ENCODE data around the gene MED12L.

DNA sequence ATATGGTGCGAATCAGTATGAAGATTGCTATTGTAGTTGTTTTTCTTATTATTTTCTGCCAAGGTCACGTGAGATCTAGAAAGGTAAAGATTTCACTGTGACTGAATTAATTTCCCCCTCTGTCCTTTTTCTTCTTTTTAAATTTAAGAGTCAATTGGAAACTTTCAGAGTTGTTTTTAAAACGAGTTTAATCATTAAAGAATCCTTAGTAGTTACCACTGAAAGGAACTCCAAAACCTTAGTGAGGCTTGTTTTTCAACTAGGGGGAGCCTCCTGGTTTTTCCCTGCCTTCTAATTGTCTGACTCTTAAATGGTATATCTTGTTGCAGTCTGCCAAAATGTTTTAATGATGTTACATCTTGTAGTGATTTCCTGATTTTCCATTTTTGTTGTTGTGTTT is 281.5 kb downstream of the MED12L start:
- TF ChIP-seq, protein P1, sequence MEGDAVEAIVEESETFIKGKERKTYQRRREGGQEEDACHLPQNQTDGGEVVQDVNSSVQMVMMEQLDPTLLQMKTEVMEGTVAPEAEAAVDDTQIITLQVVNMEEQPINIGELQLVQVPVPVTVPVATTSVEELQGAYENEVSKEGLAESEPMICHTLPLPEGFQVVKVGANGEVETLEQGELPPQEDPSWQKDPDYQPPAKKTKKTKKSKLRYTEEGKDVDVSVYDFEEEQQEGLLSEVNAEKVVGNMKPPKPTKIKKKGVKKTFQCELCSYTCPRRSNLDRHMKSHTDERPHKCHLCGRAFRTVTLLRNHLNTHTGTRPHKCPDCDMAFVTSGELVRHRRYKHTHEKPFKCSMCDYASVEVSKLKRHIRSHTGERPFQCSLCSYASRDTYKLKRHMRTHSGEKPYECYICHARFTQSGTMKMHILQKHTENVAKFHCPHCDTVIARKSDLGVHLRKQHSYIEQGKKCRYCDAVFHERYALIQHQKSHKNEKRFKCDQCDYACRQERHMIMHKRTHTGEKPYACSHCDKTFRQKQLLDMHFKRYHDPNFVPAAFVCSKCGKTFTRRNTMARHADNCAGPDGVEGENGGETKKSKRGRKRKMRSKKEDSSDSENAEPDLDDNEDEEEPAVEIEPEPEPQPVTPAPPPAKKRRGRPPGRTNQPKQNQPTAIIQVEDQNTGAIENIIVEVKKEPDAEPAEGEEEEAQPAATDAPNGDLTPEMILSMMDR (IDR thresholded peaks at IDR 0.05) = no peak
- TF ChIP-seq POLR2A (IDR thresholded peaks at IDR 0.05) = no peak
